GM18909 (cell line): ENCODE measurements around the gene CACNG8.

ENCODE experiments used
- ATAC-seq: cut with Tn5 transposase; IDR thresholded peaks from one replicate; pipeline ENCODE4 v1.9.1; 2021; ENCODE audit warnings: mild to moderate bottlenecking; ENCODE audit not compliant: unreplicated experiment, poor library complexity

The CACNG8 gene

DNA sequence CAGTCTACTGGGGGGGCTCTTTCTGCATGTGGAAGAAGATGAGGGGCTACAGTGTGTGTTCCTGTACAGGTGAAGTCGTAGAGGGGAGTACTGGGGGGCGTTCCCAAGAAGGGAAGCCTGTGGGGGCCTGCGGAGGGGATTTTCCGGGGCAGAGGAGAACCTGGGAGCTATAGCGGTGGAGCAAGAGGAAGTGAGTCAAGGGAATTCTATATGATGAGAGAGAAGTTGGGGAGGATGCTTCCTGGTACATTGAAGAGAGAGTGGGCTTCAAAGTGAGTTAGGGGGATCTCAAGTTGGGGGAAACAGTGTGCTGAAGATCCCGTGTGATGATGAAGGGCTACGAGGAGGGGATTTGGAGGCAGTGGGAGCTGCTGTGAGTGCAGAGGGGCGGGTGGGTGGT, 1.9 kb upstream of the CACNG8 start:
- ATAC-seq, result no peak

GRCh38 chr19:53961523-53962356, 997 bp upstream of the CACNG8 start:
- no peak for ATAC-seq

DNA sequence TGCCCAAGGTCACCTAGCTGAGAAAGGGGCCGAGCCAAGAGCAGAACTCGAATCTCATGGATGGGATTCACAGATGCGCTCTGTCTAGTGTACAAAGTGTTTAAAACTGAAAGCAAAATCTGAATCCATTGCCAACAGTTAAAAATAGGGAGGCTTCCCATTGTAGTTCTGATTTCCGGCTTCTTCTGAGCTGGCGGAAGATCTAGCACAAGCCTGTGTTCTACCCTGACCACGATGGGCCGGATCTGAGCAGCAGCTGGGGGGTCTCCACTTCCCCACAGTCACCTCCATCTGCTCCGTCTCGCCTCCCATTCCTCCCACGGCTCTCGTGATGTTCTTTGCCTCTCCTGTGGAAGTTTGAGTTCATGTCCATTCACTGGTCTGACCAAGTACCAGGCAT, 2.4 kb downstream of the CACNG8 start:
- ATAC-seq, result no peak

DNA sequence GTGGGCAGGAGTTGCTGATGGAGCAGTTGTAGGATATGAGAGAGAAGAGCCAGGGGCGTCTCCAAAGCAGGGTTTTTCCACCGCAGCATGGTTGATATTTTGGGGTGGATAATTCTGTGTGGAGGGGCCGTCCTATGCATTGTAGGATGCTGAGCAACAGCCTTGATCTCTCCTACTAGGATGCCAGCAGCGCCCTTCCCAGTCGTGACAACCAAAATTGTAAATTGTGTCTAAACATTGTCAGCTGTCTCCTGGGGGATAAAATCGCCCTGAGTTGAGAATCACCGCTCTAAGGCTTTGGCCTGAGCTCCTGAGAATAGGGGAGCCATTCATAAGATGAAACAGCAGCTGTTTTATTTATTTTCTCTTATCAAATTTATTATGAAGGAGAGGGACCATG, 4.2 kb downstream of the CACNG8 start:
- no peak for ATAC-seq

GRCh38 chr19:53969366-53969765, 6.6 kb downstream of the CACNG8 start:
- ATAC-seq, result no peak

DNA sequence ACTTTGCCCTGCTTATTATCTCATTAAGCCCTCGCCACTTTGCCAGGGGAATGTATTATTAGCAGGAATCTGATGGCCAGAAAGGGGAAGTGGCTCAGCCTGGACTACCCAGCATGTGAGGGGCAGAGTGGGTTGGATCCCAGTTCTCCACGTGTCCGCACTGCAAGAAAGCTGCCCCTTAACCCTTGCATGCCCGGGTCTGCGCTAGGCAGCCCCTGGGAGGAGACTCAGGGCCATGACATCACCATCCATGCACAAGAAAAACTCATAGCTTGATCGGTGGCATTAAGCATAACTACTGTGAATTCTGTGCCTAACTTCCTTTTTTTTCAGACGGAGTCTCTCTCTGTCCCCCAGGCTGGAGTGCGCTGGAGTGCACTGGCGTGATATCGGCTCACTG, 8.9 kb downstream of the CACNG8 start:
- no peak for ATAC-seq

DNA sequence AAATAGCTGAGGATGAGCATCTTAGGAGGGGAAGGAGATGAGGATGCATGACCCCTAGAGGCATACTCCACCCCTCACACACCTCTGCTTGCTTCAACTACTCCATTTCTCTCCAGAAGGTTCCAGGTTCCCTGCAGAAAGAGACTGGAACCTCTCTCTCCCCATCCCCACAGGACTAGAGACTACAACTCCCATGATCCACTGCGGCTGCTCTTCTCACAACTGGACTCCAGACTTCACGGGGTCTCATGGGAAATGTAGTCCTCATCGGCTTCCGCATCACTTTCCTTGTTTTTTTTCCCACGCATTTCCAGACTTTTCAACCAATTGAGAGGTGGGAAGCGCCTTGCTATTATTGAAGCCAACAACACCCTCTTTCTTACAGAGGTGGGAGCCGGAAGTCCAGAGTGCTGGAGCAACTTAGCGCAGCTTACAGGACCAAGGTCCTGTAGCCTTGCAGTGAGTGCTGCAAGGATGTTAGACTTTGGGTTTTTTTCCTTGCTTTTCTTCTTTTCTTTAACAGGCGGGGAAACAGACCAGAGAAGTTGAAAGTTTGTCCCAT, 14.8 kb downstream of the CACNG8 start:
- no peak for ATAC-seq

GRCh38 chr19:53977991-53978731, 15.4 kb downstream of the CACNG8 start:
- no peak for ATAC-seq

DNA sequence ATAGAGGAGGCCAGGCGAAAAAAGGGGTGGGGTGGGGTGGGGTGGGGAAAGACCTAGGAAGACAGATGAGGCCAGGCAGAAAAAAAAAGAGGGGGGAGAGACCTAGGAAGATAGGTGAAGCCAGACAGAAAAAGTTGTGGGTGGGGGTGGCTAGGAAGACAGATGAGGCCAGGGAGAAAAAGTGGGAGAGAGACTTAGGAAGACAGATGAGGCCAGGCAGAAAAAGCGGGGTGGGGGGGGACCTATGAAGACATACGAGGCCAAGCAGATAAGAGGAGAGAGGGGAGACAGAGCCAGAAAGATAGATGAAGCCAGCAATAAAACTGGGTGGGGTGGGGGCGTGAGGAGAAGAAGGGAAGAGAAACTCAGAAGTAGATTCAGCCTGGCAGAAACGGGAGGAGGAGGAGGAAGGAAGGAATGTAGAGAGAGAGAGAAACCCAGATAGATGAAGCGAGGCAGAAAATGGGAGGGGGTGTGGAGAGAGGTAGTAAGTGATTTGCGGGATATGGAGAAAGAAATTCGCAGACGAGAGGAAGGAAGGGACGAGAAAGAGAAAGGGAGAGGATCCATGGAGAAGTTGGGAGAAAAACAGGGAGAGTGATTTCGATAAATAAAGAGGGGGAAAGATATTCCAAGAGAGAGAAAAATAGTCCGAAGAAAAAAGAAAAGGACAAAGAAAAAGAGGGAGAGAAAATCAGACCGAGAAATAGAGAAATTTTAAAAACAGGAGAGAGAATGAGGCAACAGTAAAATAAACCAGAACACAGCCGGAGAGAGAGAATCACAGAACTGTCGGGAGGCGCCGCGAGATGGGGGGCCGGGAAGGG, 16.5 kb downstream of the CACNG8 start:
- no peak for ATAC-seq

DNA sequence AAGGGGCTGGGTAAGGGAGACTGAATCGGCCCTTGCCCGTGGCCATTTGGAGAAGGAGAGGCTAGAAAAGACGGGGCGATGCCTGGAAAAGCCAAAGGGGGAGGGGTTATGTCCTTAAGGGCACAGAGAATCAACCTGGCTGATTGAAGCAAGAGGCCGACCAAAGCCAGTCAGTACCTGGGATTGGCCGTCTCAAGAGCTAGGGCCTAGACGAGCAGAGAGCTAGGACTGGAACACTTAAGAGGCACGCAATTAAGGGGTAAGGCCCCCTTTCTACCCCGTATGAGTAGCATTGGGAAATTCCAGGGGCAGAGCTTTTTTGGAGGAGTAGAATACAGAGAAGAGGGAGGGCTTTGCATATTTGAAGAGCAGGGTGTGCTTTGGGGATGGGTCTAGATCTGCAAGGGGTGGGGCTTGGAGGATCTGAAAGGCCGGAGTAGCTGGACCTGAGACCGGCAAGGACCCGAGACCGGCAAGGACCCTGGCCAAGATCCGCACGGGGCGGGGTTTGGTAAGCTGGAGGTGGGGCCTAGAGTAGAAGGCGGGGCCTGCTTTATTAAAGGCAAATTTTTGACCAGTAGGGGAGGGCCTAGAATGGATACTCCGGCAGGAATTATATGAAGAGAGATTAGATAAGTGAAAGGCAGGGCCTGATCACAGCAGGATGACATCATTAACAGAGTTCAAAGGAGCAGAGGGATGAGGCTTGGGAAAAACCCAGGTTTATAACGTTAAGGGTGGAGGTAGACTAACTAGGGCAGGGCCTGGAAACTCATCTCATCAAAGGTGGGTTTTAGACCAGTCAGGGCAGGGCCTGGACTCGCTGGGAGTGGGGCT, 18.0 kb downstream of the CACNG8 start:
- no peak for ATAC-seq

DNA sequence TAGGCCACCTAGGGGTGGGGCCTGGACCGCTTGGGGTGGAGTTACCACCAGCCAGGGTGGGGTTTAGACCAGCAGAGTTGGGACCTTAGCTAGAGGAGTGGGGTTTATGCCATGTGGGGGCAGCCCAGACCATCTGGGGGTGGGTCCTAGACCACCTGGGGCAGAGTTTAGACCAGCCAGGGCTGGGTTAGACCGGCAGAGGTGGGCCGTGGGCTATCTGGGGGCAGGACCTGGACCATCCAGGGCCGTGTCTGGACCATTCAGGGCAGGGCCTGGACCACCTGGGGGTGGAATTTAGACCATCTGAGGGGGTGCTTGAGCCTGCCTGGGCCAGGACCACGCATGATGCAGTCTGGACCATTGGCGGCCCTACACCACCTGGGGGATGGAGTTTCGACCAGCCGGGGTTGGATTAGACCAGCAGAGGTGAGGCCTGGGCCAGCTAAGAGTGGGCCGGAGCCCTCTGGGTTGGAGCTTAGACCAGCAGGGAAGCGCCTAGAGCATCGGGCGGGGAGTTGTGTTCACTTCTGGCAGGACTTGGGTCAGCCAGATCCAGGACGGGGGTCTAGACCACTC, 18.7 kb downstream of the CACNG8 start:
- ATAC-seq, result no peak

DNA sequence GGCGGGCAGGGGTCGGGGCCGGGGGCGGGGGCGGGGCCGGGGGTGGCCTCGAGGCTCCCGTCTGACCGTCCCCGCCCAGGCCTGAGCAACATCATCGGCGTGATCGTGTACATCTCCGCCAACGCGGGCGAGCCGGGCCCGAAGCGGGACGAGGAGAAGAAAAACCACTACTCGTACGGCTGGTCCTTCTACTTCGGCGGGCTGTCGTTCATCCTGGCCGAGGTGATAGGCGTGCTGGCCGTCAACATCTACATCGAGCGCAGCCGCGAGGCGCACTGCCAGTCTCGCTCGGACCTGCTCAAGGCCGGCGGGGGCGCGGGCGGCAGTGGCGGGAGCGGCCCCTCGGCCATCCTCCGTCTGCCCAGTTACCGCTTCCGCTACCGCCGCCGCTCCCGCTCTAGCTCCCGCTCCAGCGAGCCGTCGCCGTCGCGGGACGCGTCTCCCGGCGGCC, 19.3 kb downstream of the CACNG8 start:
- ATAC-seq, result no peak

GRCh38 chr19:53982611-53983010, 19.9 kb downstream of the CACNG8 start:
- no peak for ATAC-seq

DNA sequence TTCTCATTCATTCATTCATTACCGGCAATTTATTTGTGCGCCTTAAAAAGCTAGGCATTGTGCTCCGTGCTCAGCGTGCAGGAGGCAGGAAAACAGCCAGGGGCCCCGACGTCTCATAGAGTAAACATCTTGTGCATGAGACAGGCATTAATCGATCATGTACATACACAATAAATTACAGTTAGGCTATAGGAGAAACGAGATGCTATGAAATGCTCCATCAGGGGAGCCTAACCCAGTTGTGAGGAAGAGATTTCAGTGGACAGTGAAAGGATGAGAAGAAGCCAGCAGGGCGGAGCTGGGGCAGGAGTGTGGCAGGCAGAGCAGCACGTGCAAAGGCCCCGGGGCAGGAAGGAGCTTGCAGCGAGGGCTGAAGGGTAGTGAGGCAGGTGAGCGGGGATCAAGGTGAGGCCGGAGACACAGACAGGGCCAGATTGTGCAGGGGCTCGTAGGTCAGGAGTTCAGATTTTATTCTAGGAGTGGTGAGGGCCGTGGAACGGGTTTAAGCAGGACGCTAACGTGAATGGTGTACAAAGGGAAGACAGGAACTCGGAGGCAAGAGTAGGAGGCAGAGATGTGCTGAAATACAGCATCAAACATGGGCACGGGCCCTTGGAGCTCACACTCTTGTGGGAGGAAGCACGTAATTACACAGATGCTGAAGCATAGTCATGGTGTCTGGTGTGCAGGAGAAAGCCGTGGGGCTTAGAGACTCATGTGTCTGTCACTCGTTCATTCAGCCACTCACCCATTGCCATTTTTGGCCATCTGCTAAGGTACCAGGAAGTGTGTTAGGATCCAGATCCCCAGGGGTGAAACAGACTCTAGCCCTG, 20.9 kb downstream of the CACNG8 start:
- no peak for ATAC-seq

DNA sequence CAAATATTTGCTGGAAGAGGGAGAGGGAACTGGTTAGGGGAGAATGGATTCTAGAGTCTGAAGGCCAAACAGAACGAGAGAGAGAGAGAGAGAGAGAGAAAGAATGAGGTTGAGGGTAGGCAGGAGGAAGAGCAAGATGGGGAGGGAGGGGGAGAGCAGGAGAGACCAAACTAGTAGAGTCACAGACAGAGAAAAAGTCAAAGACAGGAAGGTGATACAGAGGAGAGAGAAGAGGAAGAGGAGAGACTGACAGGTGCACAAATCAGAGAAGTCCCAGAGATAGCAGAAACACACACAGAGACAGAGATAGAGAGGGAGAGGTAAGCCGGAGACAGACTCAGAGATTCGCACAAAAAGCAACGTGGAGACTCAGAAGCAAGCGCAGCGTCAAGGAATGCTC, 23.1 kb downstream of the CACNG8 start:
- no peak for ATAC-seq

DNA sequence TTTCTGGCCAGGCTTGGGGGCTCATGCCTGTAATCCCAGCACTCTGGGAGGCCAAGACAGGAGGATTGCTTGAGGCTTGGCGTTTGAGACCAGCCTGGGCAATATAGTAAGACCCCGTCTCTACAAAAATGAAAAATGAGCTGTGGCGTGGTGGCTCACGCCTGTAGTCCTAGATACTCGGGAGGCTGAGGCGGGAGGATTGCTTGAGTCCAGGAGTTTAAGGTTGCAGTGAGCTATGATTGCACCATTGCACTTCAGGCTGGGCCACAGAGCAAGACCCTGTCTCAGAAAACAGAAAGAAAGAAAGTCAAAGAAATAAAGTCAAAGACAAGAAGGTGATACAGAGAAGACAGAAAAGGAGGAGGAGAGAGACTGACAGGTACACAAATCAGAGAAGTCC, 26.2 kb downstream of the CACNG8 start:
- ATAC-seq, result no peak

- ATAC-seq, result no peak
These were observed 27.1 kb downstream of the CACNG8 start for GRCh38 chr19:53989600-53990533.
